ENCODE data around the gene PRKN.

The PRKN gene

GRCh38 chr6:161908872-161909271 is 818.7 kb downstream of the PRKN start:
- Histone ChIP-seq H4K91ac (ENCODE audit: low read length) (no peak overlapping the region), H3K4me3 (ENCODE audit: insufficient read depth in 1 of 2, low read depth in 1 of 2, low read length in 2 of 2) (no peak overlapping the region)

GRCh38 chr6:161906571-161906970 is 821.0 kb downstream of the PRKN start:
- Histone ChIP-seq H3K79me1 (replicated peaks; ENCODE audit: low read length, poor library complexity, severe bottlenecking) (no peaks in the 10 kb centered on the region), H2BK5ac (ENCODE audit: low read depth, low read length, poor library complexity, severe bottlenecking) (no peak overlapping the region), H3K4me1 (ENCODE audit: control insufficient read depth, insufficient read depth, low read depth, low read length) (peaks cover 1% of the 10 kb centered on the region), H4K91ac (ENCODE audit: low read length) (no peak overlapping the region), H3K27me3 (ENCODE audit: control insufficient read depth in 1 of 2, insufficient read depth in 1 of 2, low read length in 2 of 2) (no peaks in the 10 kb centered on the region), H2BK12ac (ENCODE audit: low read length in 2 of 2) (no peak overlapping the region), H2AK5ac (ENCODE audit: low read length, severe bottlenecking) (no peak overlapping the region), H2BK15ac (ENCODE audit: low read depth, poor library complexity, severe bottlenecking) (no peak overlapping the region), H3K14ac (ENCODE audit: low read length in 2 of 2) (no peak overlapping the region), H3K23ac (ENCODE audit: low read length in 2 of 2) (no peak overlapping the region), H3K4me3 (ENCODE audit: insufficient read depth in 1 of 2, low read depth in 1 of 2, low read length in 2 of 2) (no peak overlapping the region), H2BK120ac (ENCODE audit: low read depth, low read length) (no peak overlapping the region), H3K4ac (ENCODE audit: low read depth in 1 of 2, low read length in 2 of 2) (no peak overlapping the region), H3K27ac (ENCODE audit: low read length, poor library complexity, severe bottlenecking) (no peak overlapping the region), H3K36me3 (ENCODE audit: control insufficient read depth in 1 of 2, insufficient read depth in 2 of 2, low read depth in 1 of 2, low read length in 2 of 2) (no peaks in the 10 kb centered on the region), H3K4me2 (ENCODE audit: low read length, poor library complexity, severe bottlenecking) (no peak overlapping the region), H2AFZ (ENCODE audit: low read depth, low read length) (no peak overlapping the region), H3K9ac (ENCODE audit: low read length) (no peak overlapping the region), H3K18ac (ENCODE audit: low read depth in 1 of 2, low read length in 2 of 2) (no peak overlapping the region), H3K9me3 (ENCODE audit: control insufficient read depth, low read length) (peaks cover 8% of the 10 kb centered on the region), H4K8ac (ENCODE audit: low read length) (no peak overlapping the region)
- 97% methylated on average over 5 of the region's 5 CpGs for WGBS
- peak; percentile 3 for DNase-seq

More at GRCh38 chr6:161908872-161909271, 818.7 kb downstream of the PRKN start:
- Histone ChIP-seq H4K8ac (ENCODE audit: low read length) (no peak overlapping the region), H2BK120ac (ENCODE audit: low read depth, low read length) (no peak overlapping the region), H3K18ac (ENCODE audit: low read depth in 1 of 2, low read length in 2 of 2) (no peak overlapping the region), H3K23ac (ENCODE audit: low read length in 2 of 2) (no peak overlapping the region), H2BK12ac (ENCODE audit: low read length in 2 of 2) (no peak overlapping the region), H3K27me3 (ENCODE audit: control insufficient read depth in 1 of 2, insufficient read depth in 1 of 2, low read length in 2 of 2) (no peaks in the 10 kb centered on the region), H3K4me1 (ENCODE audit: control insufficient read depth, insufficient read depth, low read depth, low read length) (no peaks in the 10 kb centered on the region), H2AK5ac (ENCODE audit: low read length, severe bottlenecking) (no peak overlapping the region), H3K27ac (ENCODE audit: low read length, poor library complexity, severe bottlenecking) (no peak overlapping the region), H3K36me3 (ENCODE audit: control insufficient read depth in 1 of 2, insufficient read depth in 2 of 2, low read depth in 1 of 2, low read length in 2 of 2) (no peaks in the 10 kb centered on the region), H3K4me2 (ENCODE audit: low read length, poor library complexity, severe bottlenecking) (no peak overlapping the region), H2BK5ac (ENCODE audit: low read depth, low read length, poor library complexity, severe bottlenecking) (no peak overlapping the region), H3K4ac (ENCODE audit: low read depth in 1 of 2, low read length in 2 of 2) (no peak overlapping the region), H3K14ac (ENCODE audit: low read length in 2 of 2) (no peak overlapping the region), H2BK15ac (ENCODE audit: low read depth, poor library complexity, severe bottlenecking) (no peak overlapping the region), H3K79me1 (replicated peaks; ENCODE audit: low read length, poor library complexity, severe bottlenecking) (no peaks in the 10 kb centered on the region), H3K9ac (ENCODE audit: low read length) (no peak overlapping the region), H2AFZ (ENCODE audit: low read depth, low read length) (no peak overlapping the region), H3K9me3 (ENCODE audit: control insufficient read depth, low read length) (peaks cover 3% of the 10 kb centered on the region)
- WGBS, result 45% methylated on average over 5 of the region's 7 CpGs
- no peak for DNase-seq

GRCh38 chr6:161903584-161904212 is 823.9 kb downstream of the PRKN start:
- H3K23ac ChIP-seq (ENCODE audit: low read length in 2 of 2), result no peak overlapping the region

GRCh38 chr6:161901740-161902426 is 825.7 kb downstream of the PRKN start:
- H4K8ac ChIP-seq (ENCODE audit: low read length), result no peak overlapping the region
- no peak overlapping the region for H3K4ac ChIP-seq (ENCODE audit: low read depth in 1 of 2, low read length in 2 of 2)
- WGBS, result 68% methylated on average over 15 of the region's 16 CpGs
- H3K27ac ChIP-seq (ENCODE audit: low read length, poor library complexity, severe bottlenecking), result no peak overlapping the region
- no peak overlapping the region for H2BK15ac ChIP-seq (ENCODE audit: low read depth, poor library complexity, severe bottlenecking)
- H2BK5ac ChIP-seq (ENCODE audit: low read depth, low read length, poor library complexity, severe bottlenecking), result no peak overlapping the region
- H3K4me1 ChIP-seq (ENCODE audit: control insufficient read depth, insufficient read depth, low read depth, low read length), result peaks cover 1% of the 10 kb centered on the region
- H3K4me3 ChIP-seq (ENCODE audit: insufficient read depth in 1 of 2, low read depth in 1 of 2, low read length in 2 of 2), result no peak overlapping the region
- no peak overlapping the region for H3K9ac ChIP-seq (ENCODE audit: low read length)
- no peak overlapping the region for H3K18ac ChIP-seq (ENCODE audit: low read depth in 1 of 2, low read length in 2 of 2)
- no peaks in the 10 kb centered on the region for H3K79me1 ChIP-seq (replicated peaks; ENCODE audit: low read length, poor library complexity, severe bottlenecking)
- H3K23ac ChIP-seq (ENCODE audit: low read length in 2 of 2), result no peak overlapping the region
- H2AFZ ChIP-seq (ENCODE audit: low read depth, low read length), result no peak overlapping the region
- H2BK12ac ChIP-seq (ENCODE audit: low read length in 2 of 2), result no peak overlapping the region
- H3K36me3 ChIP-seq (ENCODE audit: control insufficient read depth in 1 of 2, insufficient read depth in 2 of 2, low read depth in 1 of 2, low read length in 2 of 2), result no peaks in the 10 kb centered on the region
- H4K91ac ChIP-seq (ENCODE audit: low read length), result no peak overlapping the region
- H3K27me3 ChIP-seq (ENCODE audit: control insufficient read depth in 1 of 2, insufficient read depth in 1 of 2, low read length in 2 of 2), result no peaks in the 10 kb centered on the region
- no peak overlapping the region for H2BK120ac ChIP-seq (ENCODE audit: low read depth, low read length)
- no peak overlapping the region for H3K14ac ChIP-seq (ENCODE audit: low read length in 2 of 2)
- no peak overlapping the region for H3K4me2 ChIP-seq (ENCODE audit: low read length, poor library complexity, severe bottlenecking)
- H2AK5ac ChIP-seq (ENCODE audit: low read length, severe bottlenecking), result no peak overlapping the region
- no peak for DNase-seq
- peaks cover 8% of the 10 kb centered on the region for H3K9me3 ChIP-seq (ENCODE audit: control insufficient read depth, low read length)

More at GRCh38 chr6:161903584-161904212, 823.9 kb downstream of the PRKN start:
- H3K27ac ChIP-seq (ENCODE audit: low read length, poor library complexity, severe bottlenecking), result no peak overlapping the region
- no peak overlapping the region for H2AK5ac ChIP-seq (ENCODE audit: low read length, severe bottlenecking)
- no peak overlapping the region for H3K4me3 ChIP-seq (ENCODE audit: insufficient read depth in 1 of 2, low read depth in 1 of 2, low read length in 2 of 2)
- H2BK12ac ChIP-seq (ENCODE audit: low read length in 2 of 2), result no peak overlapping the region
- 45% methylated on average over 2 of the region's 2 CpGs for WGBS
- H3K9ac ChIP-seq (ENCODE audit: low read length), result no peak overlapping the region
- peaks cover 1% of the 10 kb centered on the region for H3K4me1 ChIP-seq (ENCODE audit: control insufficient read depth, insufficient read depth, low read depth, low read length)
- no peak overlapping the region for H3K4ac ChIP-seq (ENCODE audit: low read depth in 1 of 2, low read length in 2 of 2)
- H3K27me3 ChIP-seq (ENCODE audit: control insufficient read depth in 1 of 2, insufficient read depth in 1 of 2, low read length in 2 of 2), result no peaks in the 10 kb centered on the region
- H3K18ac ChIP-seq (ENCODE audit: low read depth in 1 of 2, low read length in 2 of 2), result no peak overlapping the region
- no peak overlapping the region for H2AFZ ChIP-seq (ENCODE audit: low read depth, low read length)
- H3K36me3 ChIP-seq (ENCODE audit: control insufficient read depth in 1 of 2, insufficient read depth in 2 of 2, low read depth in 1 of 2, low read length in 2 of 2), result no peaks in the 10 kb centered on the region
- H2BK120ac ChIP-seq (ENCODE audit: low read depth, low read length), result no peak overlapping the region
- H2BK15ac ChIP-seq (ENCODE audit: low read depth, poor library complexity, severe bottlenecking), result no peak overlapping the region
- H3K9me3 ChIP-seq (ENCODE audit: control insufficient read depth, low read length), result peaks cover 8% of the 10 kb centered on the region
- no peak overlapping the region for H4K91ac ChIP-seq (ENCODE audit: low read length)
- H3K14ac ChIP-seq (ENCODE audit: low read length in 2 of 2), result no peak overlapping the region
- no peak for DNase-seq
- no peaks in the 10 kb centered on the region for H3K79me1 ChIP-seq (replicated peaks; ENCODE audit: low read length, poor library complexity, severe bottlenecking)
- H3K4me2 ChIP-seq (ENCODE audit: low read length, poor library complexity, severe bottlenecking), result no peak overlapping the region
- no peak overlapping the region for H2BK5ac ChIP-seq (ENCODE audit: low read depth, low read length, poor library complexity, severe bottlenecking)
- no peak overlapping the region for H4K8ac ChIP-seq (ENCODE audit: low read length)
